ENCODE data around the gene ERCC8. TPM values are rescaled to one million over a fixed set of nuclear protein-coding genes. Genes with fewer than 3 reads are reported as not detected.

ERCC8 gene
- total and polyA plus RNA-seq, 2 experiments from 2014 or later = 21.6 to 53.9 TPM

DNA sequence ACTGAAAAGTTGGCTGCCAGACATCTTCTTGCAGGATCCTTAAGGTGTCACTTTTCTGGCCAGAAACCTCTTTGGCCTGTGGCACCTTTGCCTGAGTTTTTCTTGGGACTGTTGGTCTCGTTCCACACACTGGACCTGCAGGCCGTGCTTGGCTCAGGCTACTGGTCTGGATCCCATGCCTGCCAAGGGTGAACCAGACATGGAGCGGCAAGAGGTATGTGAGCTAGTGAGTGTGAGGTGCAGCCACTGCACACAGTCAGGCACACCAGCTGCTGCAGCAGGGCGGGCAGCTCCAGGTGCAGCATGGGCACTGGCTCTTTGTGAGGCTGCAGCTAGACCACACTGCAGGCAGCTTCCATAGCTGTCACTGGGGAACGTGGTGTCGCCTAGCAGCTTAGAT is 48.0 kb upstream of the ERCC8 start:
- Histone ChIP-seq H2AFZ (no peak overlapping the region), H3K27me3 (ENCODE audit: insufficient read depth) (no peaks in the 10 kb centered on the region), H3K79me2 (replicated peaks; ENCODE audit: insufficient read depth) (0 out of 2 replicates have a peak, but pooled peaks cover 10% of the 10 kb centered on the region), H3K4me1 (ENCODE audit: insufficient read depth) (no peaks in the 10 kb centered on the region), H3K27ac (ENCODE audit: low read depth) (no peak overlapping the region), H3F3A (replicated peaks; ENCODE audit: low read depth) (no peaks in the 10 kb centered on the region), H3K4me2 (no peak overlapping the region), H3K4me3 (no peak overlapping the region), H3K36me3 (ENCODE audit: insufficient read depth) (peaks cover 5% of the 10 kb centered on the region; the same call in 1 of the 2 replicates), H3K9me2 (ENCODE audit: insufficient read depth) (no peaks in the 10 kb centered on the region), H4K20me1 (replicated peaks; ENCODE audit: insufficient read depth) (no peaks in the 10 kb centered on the region)
- Mint-ChIP-seq H3K4me3 (no peak overlapping the region), H3K36me3 (ENCODE audit: low read depth) (peaks cover 52% of the 10 kb centered on the region; the same call in 2 of the 3 replicates), H3K9me3 (peaks cover 54% of the 10 kb centered on the region), H3K4me1 (no peaks in the 10 kb centered on the region), H3K27ac (no peak overlapping the region), H3K27me3 (ENCODE audit: insufficient read depth, low read depth, poor library complexity) (no peaks in the 10 kb centered on the region)
- TF ChIP-seq, protein P1, sequence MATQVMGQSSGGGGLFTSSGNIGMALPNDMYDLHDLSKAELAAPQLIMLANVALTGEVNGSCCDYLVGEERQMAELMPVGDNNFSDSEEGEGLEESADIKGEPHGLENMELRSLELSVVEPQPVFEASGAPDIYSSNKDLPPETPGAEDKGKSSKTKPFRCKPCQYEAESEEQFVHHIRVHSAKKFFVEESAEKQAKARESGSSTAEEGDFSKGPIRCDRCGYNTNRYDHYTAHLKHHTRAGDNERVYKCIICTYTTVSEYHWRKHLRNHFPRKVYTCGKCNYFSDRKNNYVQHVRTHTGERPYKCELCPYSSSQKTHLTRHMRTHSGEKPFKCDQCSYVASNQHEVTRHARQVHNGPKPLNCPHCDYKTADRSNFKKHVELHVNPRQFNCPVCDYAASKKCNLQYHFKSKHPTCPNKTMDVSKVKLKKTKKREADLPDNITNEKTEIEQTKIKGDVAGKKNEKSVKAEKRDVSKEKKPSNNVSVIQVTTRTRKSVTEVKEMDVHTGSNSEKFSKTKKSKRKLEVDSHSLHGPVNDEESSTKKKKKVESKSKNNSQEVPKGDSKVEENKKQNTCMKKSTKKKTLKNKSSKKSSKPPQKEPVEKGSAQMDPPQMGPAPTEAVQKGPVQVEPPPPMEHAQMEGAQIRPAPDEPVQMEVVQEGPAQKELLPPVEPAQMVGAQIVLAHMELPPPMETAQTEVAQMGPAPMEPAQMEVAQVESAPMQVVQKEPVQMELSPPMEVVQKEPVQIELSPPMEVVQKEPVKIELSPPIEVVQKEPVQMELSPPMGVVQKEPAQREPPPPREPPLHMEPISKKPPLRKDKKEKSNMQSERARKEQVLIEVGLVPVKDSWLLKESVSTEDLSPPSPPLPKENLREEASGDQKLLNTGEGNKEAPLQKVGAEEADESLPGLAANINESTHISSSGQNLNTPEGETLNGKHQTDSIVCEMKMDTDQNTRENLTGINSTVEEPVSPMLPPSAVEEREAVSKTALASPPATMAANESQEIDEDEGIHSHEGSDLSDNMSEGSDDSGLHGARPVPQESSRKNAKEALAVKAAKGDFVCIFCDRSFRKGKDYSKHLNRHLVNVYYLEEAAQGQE (IDR thresholded peaks at IDR 0.05; ENCODE audit: unreplicated experiment) = no peak
- TF ChIP-seq ZNF331 (CRISPR knock-in tag; IDR thresholded peaks at IDR 0.05; ENCODE audit: low read depth) (no peak), POLR2AphosphoS5 (IDR thresholded peaks at IDR 0.05; ENCODE audit: low read depth) (no peak), ZNF114 (CRISPR knock-in tag; IDR thresholded peaks at IDR 0.05) (no peak), CREB1 (CRISPR knock-in tag; IDR thresholded peaks at IDR 0.05; ENCODE audit: low read depth) (no peak), EZH2 (IDR thresholded peaks at IDR 0.05; ENCODE audit: low read depth, unreplicated experiment) (no peak), STAT1 (IDR thresholded peaks at IDR 0.05; ENCODE audit: unreplicated experiment) (no peak), JUNB (IDR thresholded peaks at IDR 0.05; ENCODE audit: unreplicated experiment) (no peak)
- TF ChIP-seq, protein P2, sequence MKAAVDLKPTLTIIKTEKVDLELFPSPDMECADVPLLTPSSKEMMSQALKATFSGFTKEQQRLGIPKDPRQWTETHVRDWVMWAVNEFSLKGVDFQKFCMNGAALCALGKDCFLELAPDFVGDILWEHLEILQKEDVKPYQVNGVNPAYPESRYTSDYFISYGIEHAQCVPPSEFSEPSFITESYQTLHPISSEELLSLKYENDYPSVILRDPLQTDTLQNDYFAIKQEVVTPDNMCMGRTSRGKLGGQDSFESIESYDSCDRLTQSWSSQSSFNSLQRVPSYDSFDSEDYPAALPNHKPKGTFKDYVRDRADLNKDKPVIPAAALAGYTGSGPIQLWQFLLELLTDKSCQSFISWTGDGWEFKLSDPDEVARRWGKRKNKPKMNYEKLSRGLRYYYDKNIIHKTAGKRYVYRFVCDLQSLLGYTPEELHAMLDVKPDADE (IDR thresholded peaks at IDR 0.05) = no peak
- TF ChIP-seq, protein P3, sequence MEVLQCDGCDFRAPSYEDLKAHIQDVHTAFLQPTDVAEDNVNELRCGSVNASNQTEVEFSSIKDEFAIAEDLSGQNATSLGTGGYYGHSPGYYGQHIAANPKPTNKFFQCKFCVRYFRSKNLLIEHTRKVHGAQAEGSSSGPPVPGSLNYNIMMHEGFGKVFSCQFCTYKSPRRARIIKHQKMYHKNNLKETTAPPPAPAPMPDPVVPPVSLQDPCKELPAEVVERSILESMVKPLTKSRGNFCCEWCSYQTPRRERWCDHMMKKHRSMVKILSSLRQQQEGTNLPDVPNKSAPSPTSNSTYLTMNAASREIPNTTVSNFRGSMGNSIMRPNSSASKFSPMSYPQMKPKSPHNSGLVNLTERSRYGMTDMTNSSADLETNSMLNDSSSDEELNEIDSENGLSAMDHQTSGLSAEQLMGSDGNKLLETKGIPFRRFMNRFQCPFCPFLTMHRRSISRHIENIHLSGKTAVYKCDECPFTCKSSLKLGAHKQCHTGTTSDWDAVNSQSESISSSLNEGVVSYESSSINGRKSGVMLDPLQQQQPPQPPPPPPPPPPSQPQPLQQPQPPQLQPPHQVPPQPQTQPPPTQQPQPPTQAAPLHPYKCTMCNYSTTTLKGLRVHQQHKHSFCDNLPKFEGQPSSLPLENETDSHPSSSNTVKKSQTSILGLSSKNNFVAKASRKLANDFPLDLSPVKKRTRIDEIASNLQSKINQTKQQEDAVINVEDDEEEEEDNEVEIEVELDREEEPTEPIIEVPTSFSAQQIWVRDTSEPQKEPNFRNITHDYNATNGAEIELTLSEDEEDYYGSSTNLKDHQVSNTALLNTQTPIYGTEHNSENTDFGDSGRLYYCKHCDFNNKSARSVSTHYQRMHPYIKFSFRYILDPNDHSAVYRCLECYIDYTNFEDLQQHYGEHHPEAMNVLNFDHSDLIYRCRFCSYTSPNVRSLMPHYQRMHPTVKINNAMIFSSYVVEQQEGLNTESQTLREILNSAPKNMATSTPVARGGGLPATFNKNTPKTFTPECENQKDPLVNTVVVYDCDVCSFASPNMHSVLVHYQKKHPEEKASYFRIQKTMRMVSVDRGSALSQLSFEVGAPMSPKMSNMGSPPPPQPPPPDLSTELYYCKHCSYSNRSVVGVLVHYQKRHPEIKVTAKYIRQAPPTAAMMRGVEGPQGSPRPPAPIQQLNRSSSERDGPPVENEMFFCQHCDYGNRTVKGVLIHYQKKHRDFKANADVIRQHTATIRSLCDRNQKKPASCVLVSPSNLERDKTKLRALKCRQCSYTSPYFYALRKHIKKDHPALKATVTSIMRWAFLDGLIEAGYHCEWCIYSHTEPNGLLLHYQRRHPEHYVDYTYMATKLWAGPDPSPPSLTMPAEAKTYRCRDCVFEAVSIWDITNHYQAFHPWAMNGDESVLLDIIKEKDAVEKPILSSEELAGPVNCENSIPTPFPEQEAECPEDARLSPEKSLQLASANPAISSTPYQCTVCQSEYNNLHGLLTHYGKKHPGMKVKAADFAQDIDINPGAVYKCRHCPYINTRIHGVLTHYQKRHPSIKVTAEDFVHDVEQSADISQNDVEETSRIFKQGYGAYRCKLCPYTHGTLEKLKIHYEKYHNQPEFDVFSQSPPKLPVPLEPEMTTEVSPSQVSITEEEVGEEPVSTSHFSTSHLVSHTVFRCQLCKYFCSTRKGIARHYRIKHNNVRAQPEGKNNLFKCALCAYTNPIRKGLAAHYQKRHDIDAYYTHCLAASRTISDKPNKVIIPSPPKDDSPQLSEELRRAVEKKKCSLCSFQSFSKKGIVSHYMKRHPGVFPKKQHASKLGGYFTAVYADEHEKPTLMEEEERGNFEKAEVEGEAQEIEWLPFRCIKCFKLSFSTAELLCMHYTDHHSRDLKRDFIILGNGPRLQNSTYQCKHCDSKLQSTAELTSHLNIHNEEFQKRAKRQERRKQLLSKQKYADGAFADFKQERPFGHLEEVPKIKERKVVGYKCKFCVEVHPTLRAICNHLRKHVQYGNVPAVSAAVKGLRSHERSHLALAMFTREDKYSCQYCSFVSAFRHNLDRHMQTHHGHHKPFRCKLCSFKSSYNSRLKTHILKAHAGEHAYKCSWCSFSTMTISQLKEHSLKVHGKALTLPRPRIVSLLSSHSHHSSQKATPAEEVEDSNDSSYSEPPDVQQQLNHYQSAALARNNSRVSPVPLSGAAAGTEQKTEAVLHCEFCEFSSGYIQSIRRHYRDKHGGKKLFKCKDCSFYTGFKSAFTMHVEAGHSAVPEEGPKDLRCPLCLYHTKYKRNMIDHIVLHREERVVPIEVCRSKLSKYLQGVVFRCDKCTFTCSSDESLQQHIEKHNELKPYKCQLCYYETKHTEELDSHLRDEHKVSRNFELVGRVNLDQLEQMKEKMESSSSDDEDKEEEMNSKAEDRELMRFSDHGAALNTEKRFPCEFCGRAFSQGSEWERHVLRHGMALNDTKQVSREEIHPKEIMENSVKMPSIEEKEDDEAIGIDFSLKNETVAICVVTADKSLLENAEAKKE (CRISPR knock-in tag; IDR thresholded peaks at IDR 0.05) = no peak
- TF ChIP-seq, protein P4, sequence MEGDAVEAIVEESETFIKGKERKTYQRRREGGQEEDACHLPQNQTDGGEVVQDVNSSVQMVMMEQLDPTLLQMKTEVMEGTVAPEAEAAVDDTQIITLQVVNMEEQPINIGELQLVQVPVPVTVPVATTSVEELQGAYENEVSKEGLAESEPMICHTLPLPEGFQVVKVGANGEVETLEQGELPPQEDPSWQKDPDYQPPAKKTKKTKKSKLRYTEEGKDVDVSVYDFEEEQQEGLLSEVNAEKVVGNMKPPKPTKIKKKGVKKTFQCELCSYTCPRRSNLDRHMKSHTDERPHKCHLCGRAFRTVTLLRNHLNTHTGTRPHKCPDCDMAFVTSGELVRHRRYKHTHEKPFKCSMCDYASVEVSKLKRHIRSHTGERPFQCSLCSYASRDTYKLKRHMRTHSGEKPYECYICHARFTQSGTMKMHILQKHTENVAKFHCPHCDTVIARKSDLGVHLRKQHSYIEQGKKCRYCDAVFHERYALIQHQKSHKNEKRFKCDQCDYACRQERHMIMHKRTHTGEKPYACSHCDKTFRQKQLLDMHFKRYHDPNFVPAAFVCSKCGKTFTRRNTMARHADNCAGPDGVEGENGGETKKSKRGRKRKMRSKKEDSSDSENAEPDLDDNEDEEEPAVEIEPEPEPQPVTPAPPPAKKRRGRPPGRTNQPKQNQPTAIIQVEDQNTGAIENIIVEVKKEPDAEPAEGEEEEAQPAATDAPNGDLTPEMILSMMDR (conservative IDR thresholded peaks at IDR 0.05; ENCODE audit: low read depth in 2 of 2) = no peak
- DNase-seq (ENCODE audit: low spot score) (no peak), ATAC-seq (no peak)

All from GM23338 (cell line).